Upper lobe of left lung (tissue), 6 donors: ENCODE results near the gene EFCAB5. TPM values are rescaled to one million over a fixed set of nuclear protein-coding genes. Genes with fewer than 3 reads are reported as not detected.

Experiments
- ATAC-seq, 2 donors: fragments of 200-7000 bp; cut with Tn5 transposase; one replicate each; pipeline ENCODE4 v1.9.1; 2022; ENCODE audit warnings: mild to moderate bottlenecking in 2 of 2, moderate library complexity in 2 of 2; ENCODE audit not compliant: low FRiP score in 2 of 2
- DNase-seq, 2 donors: peaks; one replicate each; pipeline ENCODE4 v3.0.0-alpha.2; 2019 to 2020
- H3K27ac ChIP-seq, 4 donors: fragments of 200-600 bp; sonication (generic); one replicate each; pipeline ENCODE4 v1.5.1; 2016 to 2019
- H3K27me3 ChIP-seq, 4 donors: fragments of 200-600 bp; sonication (generic); one replicate each; pipeline ENCODE4 v1.5.1; 2017 to 2019
- H3K36me3 ChIP-seq, 4 donors: fragments of 200-600 bp; sonication (generic); one replicate each; pipeline ENCODE4 v1.5.1; 2016 to 2019
- H3K4me1 ChIP-seq, 4 donors: fragments of 200-600 bp; sonication (generic); one replicate each; pipeline ENCODE4 v1.5.1; 2018 to 2019
- H3K4me3 ChIP-seq, 4 donors: fragments of 200-600 bp; sonication (generic); one replicate each; pipeline ENCODE4 v1.5.1; 2017 to 2019; ENCODE audit warnings: mild to moderate bottlenecking in 2 of 4, moderate library complexity in 1 of 4
- H3K9me3 ChIP-seq, 4 donors: fragments of 200-600 bp; sonication (generic); one replicate each; pipeline ENCODE4 v1.5.1; 2018 to 2019
- EP300 ChIP-seq, 4 donors: sonication (generic); formaldehyde crosslinking; IDR thresholded peaks; one replicate each; pipeline ENCODE4 v1.5.1; 2017; ENCODE audit warnings: antibody characterized with exemption in 4 of 4, control low read depth in 2 of 4
- POLR2A ChIP-seq, 4 donors: fragments of 450-650 bp; IDR thresholded peaks; one replicate each; pipeline ENCODE4 v1.5.1; 2016 to 2017; ENCODE audit warnings: antibody characterized with exemption in 4 of 4, mild to moderate bottlenecking in 2 of 4
- POLR2AphosphoS5 ChIP-seq, 2 donors: sonication (generic); formaldehyde crosslinking; IDR thresholded peaks; one replicate each; pipeline ENCODE4 v1.5.1; 2017; ENCODE audit warnings: antibody characterized with exemption in 2 of 2
- WGBS, 2 donors: methylation state at CpG; one replicate each; pipeline ENCODE4 v1.1.5; 2017 to 2018; 5-methylcytosine and 5-hydroxymethylcytosine counted together
- total RNA-seq, 6 donors: library from RNA; depleted of rRNA in 4 of 6; stranded (reverse); fragments of >200 nt in 4 of 6; gene quantifications; one replicate each; pipeline versions ENCODE4 v1.1.0 to v1.2.1, GENCODE V29; 2016 to 2021
- TF ChIP-seq, protein P1 (sequence below), 6 experiments: fragments of 450-650 bp in 4 of 6; fragments of 200-600 bp in 2 of 6; sonication (generic) in 2 of 6; IDR thresholded peaks; one replicate each; pipeline ENCODE4 v1.5.1; 2016 to 2019; ENCODE audit warnings: antibody characterized with exemption in 6 of 6
- donor health status: DM: no; HTN: no; CAD: no; lungs with moderate emphysema.
- donor health status: DM: no; HTN: yes; CAD: no; lungs with severe emphysema.

The EFCAB5 gene
- total RNA-seq, 6 donors from 2014 or later, result 0.22 to 7.3 (median 1.0) TPM

DNA sequence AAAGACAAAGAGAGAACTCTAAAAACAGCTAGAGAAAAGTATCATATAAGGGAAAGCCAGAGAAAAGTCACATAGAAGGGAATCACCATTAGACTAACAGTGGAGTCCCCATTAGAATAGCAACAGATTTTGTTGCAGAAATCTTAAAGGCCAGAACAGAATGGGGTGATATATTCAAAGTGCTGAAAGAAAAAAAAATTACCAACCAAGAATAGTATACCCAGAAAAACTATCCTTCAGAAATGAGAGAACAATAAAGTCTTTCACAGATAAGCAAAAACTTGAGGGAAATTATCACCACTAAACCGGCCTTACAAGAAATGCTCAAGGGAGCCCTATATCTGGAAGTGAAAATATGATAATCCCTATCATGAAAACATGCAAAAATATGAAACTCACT lies 123.3 kb downstream of the EFCAB5 start:
- TF ChIP-seq POLR2A (IDR thresholded peaks at IDR 0.05) (no peak), EP300 (IDR thresholded peaks at IDR 0.05) (no peak), POLR2AphosphoS5 (IDR thresholded peaks at IDR 0.05) (no peak)
- WGBS, 2 donors, result 85 to 93% methylated on average over 1 of the region's 1 CpG
- Histone ChIP-seq H3K27ac (no peak overlapping the region), H3K9me3 (peaks cover 13 to 23% (median 18%) of the 10 kb centered on the region in 4 donors), H3K27me3 (no peaks in the 10 kb centered on the region), H3K4me1 (no peaks in the 10 kb centered on the region), H3K36me3 (no peaks in the 10 kb centered on the region), H3K4me3 (no peak overlapping the region)
- DNase-seq (no peak), ATAC-seq (no peak)

DNA sequence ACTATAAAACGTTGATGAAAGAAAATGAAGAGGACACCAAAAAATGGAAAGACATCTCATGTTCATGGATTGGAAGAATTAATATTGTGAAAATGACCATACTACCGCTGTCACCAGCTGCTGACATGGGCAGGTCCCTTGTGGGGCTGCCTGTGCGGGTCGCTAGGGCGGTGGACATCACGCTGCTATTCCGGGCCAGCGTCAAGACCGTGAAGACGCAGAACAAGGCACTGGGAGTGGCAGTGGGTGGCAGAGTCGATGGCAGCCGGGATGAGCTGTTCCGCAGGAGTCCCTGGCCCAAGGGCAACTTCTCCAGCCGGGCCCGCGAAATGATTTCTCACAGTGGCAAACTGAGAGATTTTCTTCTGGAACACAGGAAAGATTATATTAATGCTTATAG lies 127.0 kb downstream of the EFCAB5 start:
- TF ChIP-seq POLR2A (IDR thresholded peaks at IDR 0.05) (no peak), EP300 (IDR thresholded peaks at IDR 0.05) (no peak), POLR2AphosphoS5 (IDR thresholded peaks at IDR 0.05) (no peak)
- TF ChIP-seq, protein P1, sequence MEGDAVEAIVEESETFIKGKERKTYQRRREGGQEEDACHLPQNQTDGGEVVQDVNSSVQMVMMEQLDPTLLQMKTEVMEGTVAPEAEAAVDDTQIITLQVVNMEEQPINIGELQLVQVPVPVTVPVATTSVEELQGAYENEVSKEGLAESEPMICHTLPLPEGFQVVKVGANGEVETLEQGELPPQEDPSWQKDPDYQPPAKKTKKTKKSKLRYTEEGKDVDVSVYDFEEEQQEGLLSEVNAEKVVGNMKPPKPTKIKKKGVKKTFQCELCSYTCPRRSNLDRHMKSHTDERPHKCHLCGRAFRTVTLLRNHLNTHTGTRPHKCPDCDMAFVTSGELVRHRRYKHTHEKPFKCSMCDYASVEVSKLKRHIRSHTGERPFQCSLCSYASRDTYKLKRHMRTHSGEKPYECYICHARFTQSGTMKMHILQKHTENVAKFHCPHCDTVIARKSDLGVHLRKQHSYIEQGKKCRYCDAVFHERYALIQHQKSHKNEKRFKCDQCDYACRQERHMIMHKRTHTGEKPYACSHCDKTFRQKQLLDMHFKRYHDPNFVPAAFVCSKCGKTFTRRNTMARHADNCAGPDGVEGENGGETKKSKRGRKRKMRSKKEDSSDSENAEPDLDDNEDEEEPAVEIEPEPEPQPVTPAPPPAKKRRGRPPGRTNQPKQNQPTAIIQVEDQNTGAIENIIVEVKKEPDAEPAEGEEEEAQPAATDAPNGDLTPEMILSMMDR (IDR thresholded peaks at IDR 0.05), result no peak
- WGBS, 2 donors, result 92 to 97% methylated on average over 16 of the region's 16 CpGs
- no peak overlapping the region for H3K4me3 ChIP-seq
- no peaks in the 10 kb centered on the region for H3K4me1 ChIP-seq
- no peak overlapping the region for H3K27ac ChIP-seq
- DNase-seq (peak in 1 of 2 donors; percentile 32), ATAC-seq (no peak)
- H3K9me3 ChIP-seq, result peaks cover 13 to 22% (median 18%) of the 10 kb centered on the region in 4 donors
- no peaks in the 10 kb centered on the region for H3K27me3 ChIP-seq
- H3K36me3 ChIP-seq, result no peaks in the 10 kb centered on the region

DNA sequence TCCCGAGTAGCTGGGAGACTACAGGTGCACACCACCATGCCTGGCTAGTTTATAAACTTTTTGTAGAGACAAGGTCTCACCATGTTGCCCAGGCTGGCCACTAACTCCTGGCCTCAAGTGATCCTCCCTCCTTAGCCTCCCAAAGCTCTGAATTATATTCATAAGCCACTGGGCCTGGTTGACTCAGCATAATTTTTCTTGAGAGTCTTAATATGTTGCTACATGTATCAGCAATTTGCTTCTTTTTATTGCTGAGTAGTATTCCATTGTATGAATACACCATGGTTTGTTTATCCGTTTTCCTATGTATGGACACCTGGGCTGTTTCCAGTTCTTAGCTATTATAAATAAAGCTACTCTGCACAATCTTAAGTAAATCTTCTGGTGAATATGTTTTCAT lies 132.8 kb downstream of the EFCAB5 start:
- TF ChIP-seq EP300 (IDR thresholded peaks at IDR 0.05) (no peak), POLR2AphosphoS5 (IDR thresholded peaks at IDR 0.05) (no peak), POLR2A (IDR thresholded peaks at IDR 0.05) (no peak)
- TF ChIP-seq, protein P1 (IDR thresholded peaks at IDR 0.05), result no peak
- WGBS, 2 donors, result 85 to 92% methylated on average over 2 of the region's 2 CpGs
- ATAC-seq, result no peak
- no peaks in the 10 kb centered on the region for H3K36me3 ChIP-seq
- no peaks in the 10 kb centered on the region for H3K4me1 ChIP-seq
- no peak for DNase-seq
- no peak overlapping the region for H3K4me3 ChIP-seq
- H3K27me3 ChIP-seq, result no peaks in the 10 kb centered on the region
- H3K27ac ChIP-seq, result no peak overlapping the region
- no peaks in the 10 kb centered on the region for H3K9me3 ChIP-seq

DNA sequence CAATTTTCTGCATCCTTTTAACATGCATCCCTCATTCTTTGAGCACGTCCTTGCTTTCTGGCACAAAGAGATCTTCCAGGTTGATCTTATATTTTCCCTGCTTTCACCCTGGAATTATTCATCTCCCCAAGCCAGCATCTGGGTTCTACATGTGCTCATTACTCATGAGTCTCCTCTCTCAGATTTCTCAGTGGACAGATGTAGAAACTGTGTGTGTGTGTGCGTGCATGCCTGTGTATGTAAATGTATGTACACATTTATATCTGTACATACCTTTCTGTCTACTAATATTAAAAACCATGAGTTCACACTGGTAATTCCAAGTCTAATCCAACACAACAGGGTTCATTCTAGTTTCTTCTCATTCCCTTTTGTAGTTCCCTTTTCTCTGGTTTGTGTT lies 133.3 kb downstream of the EFCAB5 start:
- no peak for TF ChIP-seq POLR2A (IDR thresholded peaks at IDR 0.05)
- TF ChIP-seq EP300 (IDR thresholded peaks at IDR 0.05), result no peak
- no peak for TF ChIP-seq POLR2AphosphoS5 (IDR thresholded peaks at IDR 0.05)
- TF ChIP-seq, protein P1 (IDR thresholded peaks at IDR 0.05), result no peak
- H3K4me3 ChIP-seq, result no peak overlapping the region
- DNase-seq (no peak), ATAC-seq (no peak)
- H3K9me3 ChIP-seq, result no peaks in the 10 kb centered on the region
- no peak overlapping the region for H3K27ac ChIP-seq
- 85 to 95% methylated on average over 2 of the region's 2 CpGs for WGBS, 2 donors
- H3K4me1 ChIP-seq, result no peaks in the 10 kb centered on the region
- no peaks in the 10 kb centered on the region for H3K36me3 ChIP-seq
- no peaks in the 10 kb centered on the region for H3K27me3 ChIP-seq

- 90 to 93% methylated on average over 5 of the region's 5 CpGs for WGBS, 2 donors
- Histone ChIP-seq H3K36me3 (no peaks in the 10 kb centered on the region), H3K27me3 (no peaks in the 10 kb centered on the region), H3K9me3 (no peaks in the 10 kb centered on the region), H3K4me1 (no peaks in the 10 kb centered on the region), H3K27ac (no peak overlapping the region), H3K4me3 (no peak overlapping the region)
- no peak for DNase-seq
- ATAC-seq, result no peak
- TF ChIP-seq, protein P1 (IDR thresholded peaks at IDR 0.05), result no peak
- TF ChIP-seq EP300 (IDR thresholded peaks at IDR 0.05), result no peak
- no peak for TF ChIP-seq POLR2AphosphoS5 (IDR thresholded peaks at IDR 0.05)
- no peak for TF ChIP-seq POLR2A (IDR thresholded peaks at IDR 0.05)
Measured at GRCh38 chr17:30082773-30083172, 141.3 kb downstream of the EFCAB5 start.
